ENCODE measurements around the gene SPOCK1. TPM values are rescaled to one million over a fixed set of nuclear protein-coding genes. Genes with fewer than 3 reads are reported as not detected.

SPOCK1 gene
- total RNA-seq, 1 experiment from 2014 or later: 10.9 TPM

DNA sequence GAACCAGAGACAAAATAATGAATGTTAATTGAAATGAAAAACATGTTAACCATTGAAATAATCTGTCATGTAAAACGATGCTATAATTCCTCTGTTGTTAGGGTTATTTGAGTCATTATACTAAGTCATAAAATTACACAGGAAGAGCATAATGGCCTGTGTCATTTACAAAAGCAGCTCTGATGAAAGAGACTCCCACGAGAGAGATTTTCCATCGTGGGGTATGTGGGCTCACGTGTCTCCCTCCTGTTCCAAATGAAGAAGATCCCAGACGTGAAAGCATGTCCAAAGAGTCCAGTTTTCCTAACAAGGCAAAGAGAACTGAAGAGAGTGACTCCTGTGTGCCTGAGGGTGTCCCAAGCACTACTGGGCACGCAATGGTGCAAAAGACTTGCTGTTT is 379.8 kb downstream of the SPOCK1 start:
- Histone ChIP-seq H2AFZ (ENCODE audit: low read length) (no peak overlapping the region), H2AK5ac (ENCODE audit: insufficient read length, low read length) (no peak overlapping the region), H3K27me3 (ENCODE audit: insufficient read depth, low read length) (no peaks in the 10 kb centered on the region), H4K20me1 (ENCODE audit: control insufficient read depth, insufficient read depth, insufficient read length) (no peaks in the 10 kb centered on the region), H2BK15ac (ENCODE audit: low read depth, low read length) (no peak overlapping the region), H2BK5ac (ENCODE audit: insufficient read length, low read length) (no peak overlapping the region), H3K4me1 (ENCODE audit: insufficient read depth, low read length) (no peaks in the 10 kb centered on the region), H3K9me3 (ENCODE audit: control insufficient read depth, low read depth, low read length) (no peaks in the 10 kb centered on the region), H3K23me2 (ENCODE audit: insufficient read length, low read depth, low read length, poor library complexity, severe bottlenecking) (no peaks in the 10 kb centered on the region), H4K5ac (ENCODE audit: insufficient read length, low read depth, low read length) (no peak overlapping the region), H4K91ac (ENCODE audit: insufficient read length, low read depth, low read length) (no peak overlapping the region), H3K9ac (ENCODE audit: extremely low read depth, insufficient read length, low read length) (no peak overlapping the region), H3K79me2 (ENCODE audit: insufficient read depth, low read length) (no peaks in the 10 kb centered on the region), H3K56ac (ENCODE audit: insufficient read length, low read depth, low read length) (no peak overlapping the region), H2BK120ac (ENCODE audit: low read depth, low read length, poor library complexity, severe bottlenecking) (no peak overlapping the region), H2BK12ac (ENCODE audit: insufficient read length, low read depth, low read length) (no peak overlapping the region), H2BK20ac (ENCODE audit: low read depth, low read length, poor library complexity, severe bottlenecking) (no peak overlapping the region), H3K14ac (ENCODE audit: insufficient read depth, low read length) (no peak overlapping the region), H3K4ac (ENCODE audit: low read depth, low read length) (no peak overlapping the region), H4K8ac (replicated peaks; ENCODE audit: insufficient read length, low read depth, low read length) (no peak overlapping the region), H3K4me2 (ENCODE audit: insufficient read depth, insufficient read length, low read length) (no peak overlapping the region), H3K79me1 (ENCODE audit: insufficient read depth, low read depth, low read length, poor library complexity, severe bottlenecking) (no peaks in the 10 kb centered on the region), H3K18ac (ENCODE audit: insufficient read length, low read depth, low read length) (no peak overlapping the region), H3T11ph (ENCODE audit: low read length) (no peak overlapping the region), H3K27ac (ENCODE audit: insufficient read length, low read depth, low read length) (no peak overlapping the region), H3K23ac (ENCODE audit: insufficient read length, low read depth, low read length) (no peak overlapping the region)
- WGBS (ENCODE audit: extremely low coverage, insufficient read length, low lambda C conversion rate): no CpG with 5 or more reads among the region's 6 CpGs
- TF ChIP-seq, protein P1, sequence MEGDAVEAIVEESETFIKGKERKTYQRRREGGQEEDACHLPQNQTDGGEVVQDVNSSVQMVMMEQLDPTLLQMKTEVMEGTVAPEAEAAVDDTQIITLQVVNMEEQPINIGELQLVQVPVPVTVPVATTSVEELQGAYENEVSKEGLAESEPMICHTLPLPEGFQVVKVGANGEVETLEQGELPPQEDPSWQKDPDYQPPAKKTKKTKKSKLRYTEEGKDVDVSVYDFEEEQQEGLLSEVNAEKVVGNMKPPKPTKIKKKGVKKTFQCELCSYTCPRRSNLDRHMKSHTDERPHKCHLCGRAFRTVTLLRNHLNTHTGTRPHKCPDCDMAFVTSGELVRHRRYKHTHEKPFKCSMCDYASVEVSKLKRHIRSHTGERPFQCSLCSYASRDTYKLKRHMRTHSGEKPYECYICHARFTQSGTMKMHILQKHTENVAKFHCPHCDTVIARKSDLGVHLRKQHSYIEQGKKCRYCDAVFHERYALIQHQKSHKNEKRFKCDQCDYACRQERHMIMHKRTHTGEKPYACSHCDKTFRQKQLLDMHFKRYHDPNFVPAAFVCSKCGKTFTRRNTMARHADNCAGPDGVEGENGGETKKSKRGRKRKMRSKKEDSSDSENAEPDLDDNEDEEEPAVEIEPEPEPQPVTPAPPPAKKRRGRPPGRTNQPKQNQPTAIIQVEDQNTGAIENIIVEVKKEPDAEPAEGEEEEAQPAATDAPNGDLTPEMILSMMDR (conservative IDR thresholded peaks at IDR 0.05): no peak
- no peaks in the 10 kb centered on the region for H3K9me3 Mint-ChIP-seq
- H3K27ac Mint-ChIP-seq: no peak overlapping the region
- H3K4me1 Mint-ChIP-seq: peaks cover 3% of the 10 kb centered on the region in 2 experiments; a peak in 3 of 4 replicates
- H3K27me3 Mint-ChIP-seq (ENCODE audit: low read depth): no peaks in the 10 kb centered on the region
- no peak overlapping the region for H3K4me3 Mint-ChIP-seq
- H3K36me3 Mint-ChIP-seq (ENCODE audit: insufficient read depth in 1 of 3, low read depth in 3 of 3): no peaks in the 10 kb centered on the region; a peak in 1 of 7 replicates
- DNase-seq: no peak

Data from H9 (cell line).